Fibroblast of gingiva (primary cell): Measurements from ENCODE around the gene IQSEC1.

ENCODE experiments used
- DNase-seq: peaks from one replicate; pipeline ENCODE4 v3.0.0-alpha.2; 2011; ENCODE audit warnings: low read depth

Gene IQSEC1

GRCh38 chr3:13028010-13028821 is 45.0 kb downstream of the IQSEC1 start:
- no peak for DNase-seq

GRCh38 chr3:13027154-13027553 is 46.1 kb downstream of the IQSEC1 start:
- no peak for DNase-seq

- no peak for DNase-seq
Observed at GRCh38 chr3:13026534-13026933, 46.7 kb downstream of the IQSEC1 start.

DNA sequence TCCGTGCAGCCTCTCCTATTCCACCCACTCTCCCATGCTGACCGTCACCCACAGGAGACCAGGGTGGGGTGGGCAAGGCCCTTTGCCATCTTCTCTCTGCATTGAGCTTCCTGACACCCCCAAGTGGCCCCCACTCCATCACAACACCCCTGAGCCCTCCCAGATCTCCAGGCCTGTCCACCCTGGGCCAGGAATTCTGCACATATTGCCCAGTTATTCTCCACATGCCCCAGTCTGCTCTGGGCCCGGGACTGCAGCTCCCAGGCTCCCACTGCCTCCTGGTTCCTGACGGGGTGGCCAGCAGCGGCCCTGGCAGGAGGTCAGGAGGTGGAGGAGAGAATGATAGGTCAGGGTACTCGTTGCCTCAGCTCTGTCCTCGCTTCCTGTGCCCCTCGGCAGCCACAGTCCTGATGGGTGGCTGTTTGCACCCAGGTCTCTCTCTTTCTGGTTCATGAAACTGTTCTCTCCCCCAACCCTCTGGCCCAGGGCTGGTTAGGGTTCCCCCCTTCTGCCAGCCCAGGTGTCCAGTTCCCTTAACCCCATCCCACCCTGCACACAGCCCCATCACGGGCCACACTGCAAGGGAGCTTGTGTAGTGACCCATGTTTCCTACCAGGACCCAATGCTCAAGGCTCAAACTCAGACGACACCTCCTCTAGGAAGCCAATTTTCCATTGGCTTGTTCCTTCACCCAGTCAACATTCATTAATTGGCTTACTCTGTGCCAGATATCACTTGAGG is 47.3 kb downstream of the IQSEC1 start:
- DNase-seq = no peak

DNA sequence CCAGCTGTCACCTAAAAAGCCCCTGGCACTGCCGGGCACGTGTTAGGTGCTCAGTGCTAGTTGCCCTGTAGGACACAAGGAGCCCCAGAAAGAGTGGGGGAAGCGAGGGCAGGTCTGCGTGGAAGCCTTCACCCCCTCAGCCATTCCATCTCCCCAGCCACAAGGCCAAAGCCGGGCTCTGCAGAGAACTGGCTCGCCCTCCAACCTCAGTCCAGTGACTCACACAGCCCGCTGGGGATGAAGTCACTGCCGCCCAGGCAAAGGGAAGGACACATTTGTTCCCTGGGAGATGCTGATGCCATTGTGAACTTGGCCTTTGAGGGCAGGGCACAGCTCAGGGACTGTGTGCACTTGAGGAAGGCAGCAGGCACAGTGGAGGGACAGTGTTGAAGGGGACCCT is 48.1 kb downstream of the IQSEC1 start:
- peak; percentile 29 for DNase-seq

DNA sequence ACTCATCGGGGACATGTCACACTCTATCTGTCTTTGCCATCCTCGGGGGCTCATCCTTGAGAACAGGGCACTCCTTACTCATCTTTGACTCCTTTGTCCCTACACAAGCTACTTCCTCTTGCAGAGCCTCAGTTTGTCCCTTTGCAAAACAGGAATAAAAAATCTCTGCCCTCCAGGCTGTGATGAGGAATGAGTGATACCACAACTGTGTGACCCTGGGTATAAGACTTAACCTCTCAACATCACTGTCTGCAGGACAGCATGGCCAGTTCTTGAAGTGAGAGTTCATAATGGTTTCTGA is 48.5 kb downstream of the IQSEC1 start:
- DNase-seq = no peak

DNA sequence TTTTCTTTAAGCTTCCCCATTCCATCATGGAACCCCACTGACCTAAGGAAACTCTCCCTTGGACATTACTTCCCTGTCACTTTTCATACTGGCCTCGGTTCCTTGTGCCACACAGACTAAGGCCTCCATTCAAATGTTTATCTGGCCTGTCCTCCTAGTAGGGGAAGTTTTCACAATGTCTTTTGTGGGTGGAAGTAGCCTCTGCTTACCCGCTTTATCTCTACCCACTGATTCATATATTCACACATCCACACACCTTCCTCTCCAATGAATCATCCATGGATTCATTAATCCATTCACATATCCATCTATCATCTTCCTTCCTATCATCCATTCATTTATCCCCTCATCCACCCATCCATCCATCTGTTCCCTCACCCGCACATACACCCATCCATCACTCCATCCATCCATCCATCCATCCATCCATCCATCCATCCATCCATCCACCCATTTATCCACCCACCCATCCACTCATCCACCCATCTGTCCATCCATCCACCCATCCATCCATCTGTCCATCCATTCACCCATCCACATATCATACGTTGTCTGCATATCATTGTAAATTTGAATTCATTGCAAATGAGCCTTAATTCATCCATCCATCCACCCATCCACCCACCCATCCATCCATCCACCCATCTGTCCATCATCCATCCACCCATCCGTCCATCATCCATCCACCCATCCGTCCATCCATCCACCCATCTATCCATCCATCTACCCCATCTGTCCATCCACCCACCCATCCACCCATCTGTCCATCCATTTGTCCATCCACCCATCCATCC is 49.1 kb downstream of the IQSEC1 start:
- DNase-seq = no peak

GRCh38 chr3:13023235-13023970 is 49.8 kb downstream of the IQSEC1 start:
- no peak for DNase-seq

DNA sequence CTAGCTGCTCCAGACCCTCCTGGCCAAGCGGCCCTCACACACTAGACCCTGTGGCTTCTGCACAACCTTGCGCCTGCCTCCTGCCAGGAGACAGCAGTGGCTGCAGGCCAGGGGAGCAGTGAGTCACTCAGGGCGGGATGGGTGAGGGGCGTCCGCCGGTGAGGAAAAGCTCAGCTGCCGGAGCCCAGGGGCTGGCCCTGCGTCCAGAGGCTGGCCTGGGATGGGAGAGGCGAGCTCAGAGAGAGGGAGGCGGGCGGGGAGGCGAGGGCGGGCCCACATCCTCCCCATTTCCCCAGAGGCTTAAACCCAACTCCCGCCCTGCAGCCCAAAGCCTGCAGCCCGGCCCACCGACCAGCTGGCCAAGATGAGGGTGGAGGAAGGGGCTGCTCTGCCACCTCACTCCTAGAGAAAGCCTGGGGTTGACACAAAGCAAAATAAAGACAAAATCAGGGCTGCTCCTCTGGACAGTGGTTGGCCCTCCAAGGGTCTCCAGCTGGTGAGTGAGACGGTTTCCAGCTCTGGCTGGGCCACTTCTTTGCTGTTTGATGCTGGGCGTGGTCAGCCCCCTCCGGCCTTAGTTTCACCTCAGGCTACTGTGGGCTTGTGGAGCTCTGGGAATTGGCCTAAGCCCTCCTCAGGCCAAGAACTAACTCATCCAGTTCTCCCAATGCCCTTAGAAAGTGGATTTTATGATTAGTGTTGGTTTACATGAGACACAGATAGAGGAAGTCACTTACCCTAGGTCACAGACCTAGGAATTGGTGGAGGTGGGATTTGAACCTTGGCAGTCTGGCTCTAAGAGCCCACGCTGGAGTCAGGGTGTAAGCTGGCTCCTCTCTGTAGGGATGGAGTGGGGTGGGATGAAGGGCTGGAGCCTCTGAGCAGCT is 50.6 kb downstream of the IQSEC1 start:
- DNase-seq = peak; percentile 36

DNA sequence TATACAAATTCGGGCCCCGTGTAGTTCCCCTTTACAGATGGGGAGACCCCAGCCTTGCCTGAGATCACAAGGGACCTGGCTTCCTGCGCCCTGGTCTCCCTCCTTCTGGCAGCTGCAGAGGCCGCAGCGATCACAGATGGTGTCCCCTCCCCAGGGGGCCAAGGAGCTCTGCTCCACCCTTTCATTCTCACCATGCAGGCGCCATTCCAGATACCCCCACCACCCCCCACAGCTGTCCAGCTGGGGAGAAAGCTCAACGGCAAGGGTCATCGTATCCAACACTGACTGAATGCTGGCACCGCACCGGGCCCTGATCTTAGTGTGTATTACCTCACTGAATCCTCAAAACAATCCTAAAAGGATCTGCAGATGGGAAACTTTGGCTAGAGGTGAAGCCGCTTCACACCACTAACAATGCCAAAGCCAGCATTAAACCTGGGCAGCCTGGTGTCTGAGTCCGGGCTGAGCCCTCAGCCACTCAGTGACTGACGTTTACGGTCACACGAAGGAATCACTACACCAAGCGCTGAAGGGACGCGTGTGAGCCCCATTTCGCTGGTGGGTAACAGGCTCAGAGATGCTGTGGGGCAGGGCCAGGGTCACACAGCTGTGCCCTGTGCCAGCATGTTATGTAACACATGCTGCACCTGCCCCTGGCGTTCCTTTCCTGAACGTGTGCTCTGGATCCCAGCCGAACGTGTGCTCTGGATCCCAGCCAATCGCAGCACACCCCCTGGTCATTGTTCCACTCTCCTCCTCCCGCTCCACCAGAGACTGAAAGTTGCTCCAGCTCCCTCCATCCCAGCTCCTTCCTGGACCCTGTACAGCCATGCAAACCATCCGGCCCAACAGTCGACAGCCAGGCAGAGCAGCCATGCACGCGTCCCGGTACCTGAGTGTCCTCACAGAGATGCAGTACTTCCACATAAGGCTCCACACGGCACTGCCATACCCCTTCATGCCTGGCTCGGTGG is 51.8 kb downstream of the IQSEC1 start:
- DNase-seq = no peak

- DNase-seq = no peak
Observed at GRCh38 chr3:13020159-13020750, 53.0 kb downstream of the IQSEC1 start.

- peak; percentile 79 for DNase-seq
Observed at GRCh38 chr3:13019243-13020095, 53.8 kb downstream of the IQSEC1 start.

DNA sequence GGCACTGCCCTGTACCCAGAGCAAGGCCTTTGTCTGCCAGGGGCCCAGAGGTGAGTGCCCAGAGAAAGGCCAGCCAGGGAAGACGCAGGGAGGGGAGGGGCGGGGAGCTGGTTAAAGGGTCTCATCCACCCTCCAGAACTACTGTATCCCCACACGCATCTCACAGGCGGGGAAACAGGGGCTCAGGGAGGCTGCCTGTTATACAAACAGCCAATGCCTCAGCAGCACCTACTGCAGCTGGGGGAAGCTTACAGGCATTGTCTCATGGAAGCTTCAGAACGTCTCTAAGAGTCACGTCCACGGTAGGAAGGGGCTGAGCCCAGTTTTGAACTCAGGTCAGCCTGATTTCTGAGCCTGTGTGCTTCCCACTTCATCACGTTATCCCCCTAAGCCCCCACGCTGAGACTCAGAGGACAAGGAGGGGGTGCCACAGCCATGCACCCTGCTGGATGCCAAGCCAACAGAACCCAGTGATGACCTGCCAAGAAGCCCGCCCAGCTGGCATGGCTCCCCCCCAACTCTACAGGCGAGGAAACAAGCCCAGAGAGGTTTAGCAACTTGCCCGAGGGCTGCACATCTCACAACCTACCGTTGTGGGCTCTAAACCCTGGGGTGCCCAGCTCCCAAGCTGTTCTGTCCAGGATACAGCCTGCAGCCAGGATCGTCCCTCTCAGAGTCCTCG is 54.5 kb downstream of the IQSEC1 start:
- no peak for DNase-seq

DNA sequence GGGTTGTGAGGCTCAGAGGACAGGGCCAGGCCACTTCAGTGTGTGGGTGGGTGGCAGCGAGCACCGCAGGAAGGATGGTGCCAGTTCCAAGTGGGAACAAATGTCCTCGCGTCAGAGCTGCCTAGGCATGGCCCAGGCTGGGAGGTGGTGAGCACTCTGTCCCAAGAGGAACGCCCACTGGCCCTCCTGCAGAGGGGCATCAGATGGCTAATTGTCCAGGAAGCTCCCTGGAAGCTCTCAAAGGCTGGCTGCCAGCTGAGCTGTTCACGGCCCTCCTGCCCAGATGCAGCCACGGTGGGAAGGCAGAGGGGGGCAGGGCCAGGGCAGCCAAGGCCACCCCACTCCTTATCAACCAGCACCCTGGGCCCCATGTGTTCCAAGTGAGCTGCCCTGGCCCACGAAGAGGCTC is 55.2 kb downstream of the IQSEC1 start:
- peak; percentile 46 for DNase-seq

GRCh38 chr3:13017361-13018042 is 55.7 kb downstream of the IQSEC1 start:
- DNase-seq = no peak

DNA sequence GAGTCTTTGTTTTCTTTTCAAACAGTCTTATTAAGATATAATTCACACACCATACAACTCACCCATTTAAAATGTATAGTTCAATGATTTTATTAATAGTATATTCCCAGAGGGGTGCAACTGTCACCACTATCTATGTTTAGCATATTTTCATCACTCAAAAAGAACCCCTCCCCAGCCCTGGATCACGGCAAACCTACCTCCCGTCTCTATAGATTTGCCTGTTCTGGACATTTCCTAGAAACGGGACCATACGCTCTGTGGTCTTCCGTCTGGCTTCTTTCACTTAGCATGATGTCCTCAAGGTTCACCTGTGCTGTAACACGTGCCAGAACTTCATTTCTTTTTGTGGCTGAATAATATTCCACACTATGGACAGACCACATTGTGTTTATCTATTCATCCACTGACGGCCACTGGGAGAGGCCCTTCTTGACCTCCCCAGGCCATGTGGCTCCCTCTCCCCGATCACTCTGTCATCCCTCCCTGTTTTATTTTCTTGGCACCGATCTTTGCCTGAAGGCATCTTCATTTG is 56.4 kb downstream of the IQSEC1 start:
- DNase-seq = no peak

DNA sequence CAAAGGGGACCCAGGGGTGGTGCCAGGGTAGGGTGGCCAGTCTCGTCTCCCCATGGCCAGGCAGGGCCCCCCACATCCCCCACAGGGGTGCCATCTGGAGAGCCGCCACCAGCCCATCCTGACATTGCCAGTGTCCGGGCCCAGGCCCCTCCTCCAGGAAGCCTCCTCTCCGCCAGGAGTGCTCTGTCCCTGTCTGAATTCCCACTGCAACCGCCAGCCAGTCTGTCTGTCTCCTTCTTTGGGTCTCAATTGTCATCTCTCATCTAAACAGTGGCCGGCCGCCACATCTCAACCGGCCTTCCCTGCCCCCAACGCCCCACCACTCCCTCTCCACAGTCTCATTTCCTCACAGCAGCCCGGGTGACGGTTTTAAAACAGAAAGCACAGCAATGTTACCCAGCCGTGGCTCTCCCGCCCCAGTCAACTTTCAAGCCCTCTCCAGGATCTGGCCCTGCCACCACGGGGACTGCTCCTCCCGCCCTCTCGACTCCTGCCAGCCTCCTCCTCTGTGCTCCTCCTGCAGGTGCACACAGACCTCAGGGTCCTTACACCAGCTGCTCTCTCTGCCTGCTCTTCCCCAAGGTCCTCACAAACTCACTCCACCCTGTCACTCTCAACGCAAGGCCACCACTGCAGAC is 57.0 kb downstream of the IQSEC1 start:
- no peak for DNase-seq
